ENCODE results near the gene DENND4C. TPM values are rescaled to one million over a fixed set of nuclear protein-coding genes. Genes with fewer than 3 reads are reported as not detected.

DENND4C gene
- total and polyA plus RNA-seq, 10 donors = 3.7 to 106 (median 48.7) TPM

DNA sequence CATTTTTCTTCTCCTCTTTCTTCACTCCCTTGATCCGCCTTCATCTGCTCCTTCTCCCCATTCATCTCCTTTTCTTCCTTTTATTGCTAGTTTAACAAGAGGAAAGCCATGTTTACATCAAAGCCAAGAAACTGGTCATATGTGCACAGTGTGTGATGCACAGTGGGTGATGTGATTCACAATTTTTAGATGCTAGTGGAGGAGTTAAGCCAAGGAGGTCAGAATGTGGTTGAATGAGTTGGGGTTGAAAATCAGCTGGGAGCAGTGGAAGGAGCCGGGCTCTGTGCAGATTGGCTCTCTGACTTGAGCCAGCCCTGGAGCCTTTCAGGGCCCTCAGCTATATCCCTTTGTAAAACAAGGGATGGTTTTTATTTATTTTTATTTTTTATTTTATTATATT is 185.7 kb downstream of the DENND4C start:
- 95 to 98% (median 97%) methylated on average over 2 of the region's 2 CpGs for WGBS, 5 donors
- no peaks in the 10 kb centered on the region for H3K27me3 ChIP-seq (replicated peaks in 1 of 7)
- no peaks in the 10 kb centered on the region for H3K4me1 ChIP-seq
- no peak for DNase-seq
- H3K9me3 ChIP-seq = no peaks in the 10 kb centered on the region
- no peak overlapping the region for H3K4me3 ChIP-seq
- no peak overlapping the region for H3K27ac ChIP-seq
- TF ChIP-seq POLR2A (IDR thresholded peaks at IDR 0.05) (no peak), POLR2AphosphoS5 (IDR thresholded peaks at IDR 0.05) (no peak)
- TF ChIP-seq, protein P1, sequence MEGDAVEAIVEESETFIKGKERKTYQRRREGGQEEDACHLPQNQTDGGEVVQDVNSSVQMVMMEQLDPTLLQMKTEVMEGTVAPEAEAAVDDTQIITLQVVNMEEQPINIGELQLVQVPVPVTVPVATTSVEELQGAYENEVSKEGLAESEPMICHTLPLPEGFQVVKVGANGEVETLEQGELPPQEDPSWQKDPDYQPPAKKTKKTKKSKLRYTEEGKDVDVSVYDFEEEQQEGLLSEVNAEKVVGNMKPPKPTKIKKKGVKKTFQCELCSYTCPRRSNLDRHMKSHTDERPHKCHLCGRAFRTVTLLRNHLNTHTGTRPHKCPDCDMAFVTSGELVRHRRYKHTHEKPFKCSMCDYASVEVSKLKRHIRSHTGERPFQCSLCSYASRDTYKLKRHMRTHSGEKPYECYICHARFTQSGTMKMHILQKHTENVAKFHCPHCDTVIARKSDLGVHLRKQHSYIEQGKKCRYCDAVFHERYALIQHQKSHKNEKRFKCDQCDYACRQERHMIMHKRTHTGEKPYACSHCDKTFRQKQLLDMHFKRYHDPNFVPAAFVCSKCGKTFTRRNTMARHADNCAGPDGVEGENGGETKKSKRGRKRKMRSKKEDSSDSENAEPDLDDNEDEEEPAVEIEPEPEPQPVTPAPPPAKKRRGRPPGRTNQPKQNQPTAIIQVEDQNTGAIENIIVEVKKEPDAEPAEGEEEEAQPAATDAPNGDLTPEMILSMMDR (IDR thresholded peaks at IDR 0.05 in 8 of 11, conservative IDR thresholded peaks at IDR 0.05 in 3 of 11) = no peak
- H3K36me3 ChIP-seq = no peaks in the 10 kb centered on the region
- intact Hi-C loops (cut with DNase I; ENCODE audit: low total_unique reads) = no loop called here

DNA sequence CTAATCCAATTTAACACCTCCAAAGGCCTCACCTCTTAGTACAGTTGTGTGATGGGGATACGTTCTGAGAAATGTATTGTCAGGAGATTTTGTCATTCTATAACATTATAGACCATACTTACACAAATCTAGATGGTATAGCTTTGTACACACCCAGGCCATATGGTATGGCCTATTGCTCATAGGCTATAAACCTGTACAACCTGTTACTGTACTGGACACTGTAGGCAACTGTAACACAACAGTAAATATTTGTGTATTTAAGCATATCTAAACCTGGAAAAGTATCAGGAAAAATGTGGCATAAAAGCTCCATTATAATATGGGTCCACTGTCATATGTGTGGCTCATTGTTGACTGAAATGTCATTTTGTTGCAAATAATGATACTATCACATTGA is 190.4 kb downstream of the DENND4C start:
- Histone ChIP-seq H3K4me1 (no peaks in the 10 kb centered on the region), H3K9me3 (no peaks in the 10 kb centered on the region), H3K36me3 (peaks cover 0 to 16% (median 0%) of the 10 kb centered on the region in 6 donors), H3K27ac (no peak overlapping the region), H3K4me3 (no peak overlapping the region), H3K27me3 (replicated peaks in 1 of 7) (no peaks in the 10 kb centered on the region)
- intact Hi-C loops (cut with DNase I; ENCODE audit: low total_unique reads) = no loop called here
- TF ChIP-seq, protein P1 (IDR thresholded peaks at IDR 0.05 in 8 of 11, conservative IDR thresholded peaks at IDR 0.05 in 3 of 11) = no peak
- TF ChIP-seq POLR2AphosphoS5 (IDR thresholded peaks at IDR 0.05) (no peak), POLR2A (IDR thresholded peaks at IDR 0.05) (no peak)
- no peak for DNase-seq
- WGBS, 5 donors = 67 to 92% (median 89%) methylated on average over 1 of the region's 1 CpG

Other genes starting within 250 kb of the DENND4C start
- gene SAXO1, start 197.5 kb upstream of the DENND4C start, total RNA-seq = under 1 TPM in 4 of 7 donors, not detected in 3; 0.07 to 0.89 (median 0.45) TPM
- under 1 TPM in 2 of 3 donors, not detected in 1; 0.02 TPM for gene SAXO1, start 197.5 kb upstream of the DENND4C start, polyA plus RNA-seq
- gene RRAGA, start 181.3 kb upstream of the DENND4C start, total RNA-seq = 10 to 100 TPM; 48.1 to 71.3 (median 52.2) TPM
- gene RRAGA, start 181.3 kb upstream of the DENND4C start, polyA plus RNA-seq = 10 to 100 TPM; 47.8 to 67.0 (median 56.2) TPM
- gene HAUS6, start 127.8 kb upstream of the DENND4C start, total RNA-seq = 10 to 100 TPM; 10.1 to 13.5 (median 12.8) TPM
- 1 to 10 TPM; 4.4 to 4.7 (median 4.6) TPM for gene HAUS6, start 127.8 kb upstream of the DENND4C start, polyA plus RNA-seq
- gene PLIN2, start 103.2 kb upstream of the DENND4C start, total RNA-seq = 100 to 1,000 TPM in 1 of 7 donors, 10 to 100 TPM in 6; 46.2 to 105 (median 64.2) TPM
- gene PLIN2, start 103.2 kb upstream of the DENND4C start, polyA plus RNA-seq = 10 to 100 TPM; 18.4 to 47.5 (median 46.4) TPM
- 1,000 to 10,000 TPM; 1,469 to 2,475 (median 2,018) TPM for gene RPS6, start 149.5 kb downstream of the DENND4C start, total RNA-seq
- over 10,000 TPM in 1 of 3 donors, 1,000 to 10,000 TPM in 2; 6,819 to 10,298 (median 7,837) TPM for gene RPS6, start 149.5 kb downstream of the DENND4C start, polyA plus RNA-seq
- gene ACER2, start 178.3 kb downstream of the DENND4C start, total RNA-seq = 1 to 10 TPM; 2.7 to 7.2 (median 4.4) TPM
- gene ACER2, start 178.3 kb downstream of the DENND4C start, polyA plus RNA-seq = under 1 TPM; 0.09 to 0.45 (median 0.15) TPM